Kidney epithelial cell (primary cell): Measurements from ENCODE around the gene ADGRF1. TPM values are rescaled to one million over a fixed set of nuclear protein-coding genes. Genes with fewer than 3 reads are reported as not detected.

Experiments
- DNase-seq: peaks from one replicate; pipeline ENCODE4 v3.0.0-alpha.2; 2010; ENCODE audit warnings: low read depth
- H3K27me3 ChIP-seq: 2 replicates; pipeline ENCODE4 v1.6.0; 2011; ENCODE audit warnings: low read length; ENCODE audit not compliant: control insufficient read depth, insufficient read depth
- H3K36me3 ChIP-seq: 2 replicates; pipeline ENCODE4 v1.5.1; 2011; ENCODE audit warnings: low read length; ENCODE audit not compliant: control insufficient read depth, insufficient read depth
- H3K4me3 ChIP-seq: 2 replicates; pipeline ENCODE4 v1.5.1; 2011; ENCODE audit warnings: low read depth, mild to moderate bottlenecking, control low read depth, low read length
- total RNA-seq: library from RNA; depleted of rRNA; stranded (reverse); fragments of >200 nt; gene quantifications from 2 replicates; pipeline ENCODE4 v1.2.3, GENCODE V29; 2015
- TF ChIP-seq, protein P1 (sequence below): IDR thresholded peaks from 2 replicates; pipeline ENCODE4 v1.5.1; 2011; ENCODE audit warnings: mild to moderate bottlenecking, moderate library complexity, low read length, control low read depth, inconsistent platforms; ENCODE audit not compliant: insufficient read depth, poor library complexity, severe bottlenecking

The ADGRF1 gene
- total RNA-seq, 1 donor from 2014 or later = 5.3 TPM

DNA sequence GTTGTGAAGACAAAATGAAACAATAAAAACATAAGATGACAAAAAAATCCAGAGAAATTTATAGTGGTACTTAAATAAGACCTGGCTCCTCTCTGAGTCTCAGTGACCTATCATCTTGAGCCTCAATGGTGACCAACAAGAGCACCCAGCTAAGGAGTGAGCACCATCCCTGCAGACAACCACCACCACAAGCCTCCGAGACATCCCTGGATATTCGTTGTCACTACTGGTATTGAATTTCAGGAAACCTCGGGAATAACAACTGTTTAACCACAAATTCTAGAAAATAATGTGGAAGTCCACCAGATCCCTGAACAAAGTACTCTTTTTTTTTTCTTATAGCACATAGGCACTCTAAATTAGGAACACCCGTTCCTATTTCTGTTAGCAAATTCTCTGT is 88.2 kb downstream of the ADGRF1 start:
- Histone ChIP-seq H3K4me3 (no peak overlapping the region), H3K36me3 (no peaks in the 10 kb centered on the region)
- TF ChIP-seq, protein P1, sequence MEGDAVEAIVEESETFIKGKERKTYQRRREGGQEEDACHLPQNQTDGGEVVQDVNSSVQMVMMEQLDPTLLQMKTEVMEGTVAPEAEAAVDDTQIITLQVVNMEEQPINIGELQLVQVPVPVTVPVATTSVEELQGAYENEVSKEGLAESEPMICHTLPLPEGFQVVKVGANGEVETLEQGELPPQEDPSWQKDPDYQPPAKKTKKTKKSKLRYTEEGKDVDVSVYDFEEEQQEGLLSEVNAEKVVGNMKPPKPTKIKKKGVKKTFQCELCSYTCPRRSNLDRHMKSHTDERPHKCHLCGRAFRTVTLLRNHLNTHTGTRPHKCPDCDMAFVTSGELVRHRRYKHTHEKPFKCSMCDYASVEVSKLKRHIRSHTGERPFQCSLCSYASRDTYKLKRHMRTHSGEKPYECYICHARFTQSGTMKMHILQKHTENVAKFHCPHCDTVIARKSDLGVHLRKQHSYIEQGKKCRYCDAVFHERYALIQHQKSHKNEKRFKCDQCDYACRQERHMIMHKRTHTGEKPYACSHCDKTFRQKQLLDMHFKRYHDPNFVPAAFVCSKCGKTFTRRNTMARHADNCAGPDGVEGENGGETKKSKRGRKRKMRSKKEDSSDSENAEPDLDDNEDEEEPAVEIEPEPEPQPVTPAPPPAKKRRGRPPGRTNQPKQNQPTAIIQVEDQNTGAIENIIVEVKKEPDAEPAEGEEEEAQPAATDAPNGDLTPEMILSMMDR = no peak

DNA sequence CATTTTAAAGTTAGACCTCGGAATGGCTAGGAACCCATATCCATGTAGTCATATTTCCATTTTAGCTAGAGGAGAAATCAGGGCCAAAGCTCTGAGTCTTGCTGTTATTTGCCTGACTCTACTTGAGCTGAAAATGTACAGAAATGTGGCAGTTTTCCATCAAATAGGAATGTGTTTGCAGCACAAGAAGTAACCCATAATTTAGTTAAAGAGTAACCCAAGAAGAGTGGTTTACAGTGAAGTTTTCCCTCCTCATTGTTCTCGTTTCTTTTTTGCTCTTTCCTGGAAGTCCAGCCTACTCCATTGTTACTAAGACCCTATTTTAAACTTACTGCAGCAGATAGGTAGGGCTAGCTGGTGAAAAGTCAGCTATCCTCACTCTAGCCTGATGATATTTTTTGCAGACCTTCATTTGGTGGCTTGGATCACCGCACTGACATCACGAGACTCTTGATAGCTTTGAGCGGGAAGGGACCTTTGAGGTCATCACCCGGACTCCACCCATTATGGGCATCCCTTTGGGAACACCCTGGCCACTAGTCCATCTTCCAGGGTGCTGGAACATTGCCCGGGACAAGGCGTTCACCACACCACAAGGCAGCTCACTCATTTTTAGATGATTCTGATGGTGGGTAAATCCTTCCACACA is 92.4 kb downstream of the ADGRF1 start:
- no peak for DNase-seq
- TF ChIP-seq, protein P1 = no peak
- Histone ChIP-seq H3K27me3 (no peaks in the 10 kb centered on the region), H3K4me3 (no peak overlapping the region), H3K36me3 (no peaks in the 10 kb centered on the region)

More for the DNA sequence above, 88.2 kb downstream of the ADGRF1 start:
- no peak for DNase-seq
- H3K27me3 ChIP-seq = no peaks in the 10 kb centered on the region

DNA sequence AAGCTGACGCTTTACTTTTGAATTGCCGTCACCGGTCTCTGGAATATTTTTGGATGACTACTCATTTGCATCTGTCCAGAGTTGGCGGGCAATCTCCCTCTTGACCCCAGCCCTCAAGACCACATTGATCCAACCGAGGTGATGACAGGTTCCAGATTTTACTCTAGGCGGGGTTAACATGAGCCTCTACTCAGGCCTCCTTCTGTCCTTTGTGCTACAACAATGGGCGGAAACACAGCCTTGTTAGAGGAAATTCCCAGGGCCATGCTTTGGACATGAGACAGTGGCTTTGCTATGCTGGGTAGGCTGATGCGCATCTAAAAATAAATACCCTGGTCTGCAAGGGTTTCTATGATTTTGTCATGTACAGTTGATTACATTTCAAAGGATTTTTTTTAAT is 93.4 kb downstream of the ADGRF1 start:
- DNase-seq = no peak
- Histone ChIP-seq H3K36me3 (no peaks in the 10 kb centered on the region), H3K27me3 (no peaks in the 10 kb centered on the region), H3K4me3 (no peak overlapping the region)
- TF ChIP-seq, protein P1 = no peak

Other genes with a start within 250 kb of the ADGRF1 start
- gene MEP1A, start 248.9 kb downstream of the ADGRF1 start, total RNA-seq = not detected in 2 replicates
- gene ADGRF5, start 120.4 kb downstream of the ADGRF1 start, total RNA-seq = 0.13 and 0.48 TPM in 2 replicates